ENCODE measurements around the gene HENMT1. TPM values are rescaled to one million over a fixed set of nuclear protein-coding genes. Genes with fewer than 3 reads are reported as not detected.
"Not testable (repeated sequence)": the region's sequence is repeated elsewhere in the genome, so short reads cannot be mapped to it uniquely, and the experiment has no call there.

Gene HENMT1
- total RNA-seq, 2 experiments from 2014 or later: 38.7 to 40.5 TPM

DNA sequence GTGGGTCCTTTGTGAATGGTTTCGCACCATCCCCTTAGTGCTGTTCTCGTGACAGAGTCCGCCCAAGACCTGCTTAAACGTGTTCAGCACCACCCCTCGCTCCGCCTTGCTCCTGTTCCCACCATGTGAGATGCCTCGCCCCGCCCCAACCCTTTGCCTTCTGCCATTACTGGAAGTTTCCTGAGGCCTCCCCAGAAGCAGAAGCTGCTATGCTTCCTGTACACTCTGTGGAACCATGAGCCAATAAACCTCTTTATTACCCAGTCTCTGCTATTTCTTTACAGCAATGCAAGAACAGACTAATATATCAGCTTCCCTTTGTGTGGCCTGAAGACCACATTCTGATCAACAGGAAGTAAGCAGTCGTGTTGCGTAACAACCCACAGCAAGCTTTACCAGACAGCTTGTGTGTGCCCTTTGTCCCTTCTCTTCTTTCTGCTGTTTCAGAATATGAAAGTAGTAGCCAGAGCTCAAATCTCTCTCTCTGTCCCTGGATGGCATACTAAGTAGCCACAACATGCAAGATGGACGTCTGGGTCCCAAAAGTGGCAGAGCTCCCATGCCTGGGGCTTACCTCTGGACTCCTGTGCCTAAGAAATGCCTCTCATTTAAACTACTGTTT lies 14.1 kb downstream of the HENMT1 start:
- ChIA-PET CTCF (interaction anchor here (0.7 to 6.3 kb wide), 14 partner anchors 10 to 465 kb away, joined by 3 to 160 read pairs (median 5); partner anchors contain the start of genes EEIG2, HENMT1, PRPF38B and SLC25A24), POLR2A (interaction anchor here (0.7 to 5.5 kb wide), 19 partner anchors 10 to 568 kb away, joined by 3 to 252 read pairs (median 4); partner anchors contain the start of genes CLCC1, EEIG2, GPSM2 and HENMT1)
- peaks cover 58% of the 10 kb centered on the region for H3K36me3 Mint-ChIP-seq (ENCODE audit: low read depth)
- H3K9me3 Mint-ChIP-seq (ENCODE audit: insufficient read depth): peaks cover 1% of the 10 kb centered on the region
- ATAC-seq: peak; percentile 78
- H3K4me1 Mint-ChIP-seq (ENCODE audit: low read depth): peaks cover 66% of the 10 kb centered on the region
- peak; percentile 95 for DNase-seq
- H3K27ac Mint-ChIP-seq: peak overlapping the region; percentile 98
- H3K4me3 Mint-ChIP-seq: peak overlapping the region; percentile 73
- H3K27me3 Mint-ChIP-seq (ENCODE audit: low read depth): no peaks in the 10 kb centered on the region

GRCh38 chr1:108646265-108646647 lies 14.6 kb downstream of the HENMT1 start:
- Mint-ChIP-seq H3K27me3 (ENCODE audit: low read depth) (no peaks in the 10 kb centered on the region), H3K27ac (peak overlapping the region; percentile 98), H3K4me1 (ENCODE audit: low read depth) (peaks cover 69% of the 10 kb centered on the region), H3K36me3 (ENCODE audit: low read depth) (peaks cover 57% of the 10 kb centered on the region), H3K9me3 (ENCODE audit: insufficient read depth) (no peaks in the 10 kb centered on the region), H3K4me3 (peak overlapping the region; percentile 73)
- POLR2A ChIA-PET: interaction anchor here (0.7 to 5.5 kb wide), 18 partner anchors 10 to 683 kb away, joined by 3 to 252 read pairs (median 5); partner anchors contain the start of genes CLCC1, EEIG2, HENMT1 and PRPF38B
- ATAC-seq: no peak
- DNase-seq: no peak
- CTCF ChIA-PET: interaction anchor here (0.7 to 6.3 kb wide), 11 partner anchors 10 to 465 kb away, joined by 3 to 160 read pairs (median 25); partner anchors contain the start of genes EEIG2, HENMT1, PRPF38B and SLC25A24

GRCh38 chr1:108645564-108646184 lies 15.2 kb downstream of the HENMT1 start:
- Mint-ChIP-seq H3K9me3 (ENCODE audit: insufficient read depth) (no peaks in the 10 kb centered on the region), H3K4me3 (peak overlapping the region; percentile 73), H3K36me3 (ENCODE audit: low read depth) (peaks cover 52% of the 10 kb centered on the region), H3K4me1 (ENCODE audit: low read depth) (peaks cover 70% of the 10 kb centered on the region), H3K27ac (peak overlapping the region; percentile 98), H3K27me3 (ENCODE audit: low read depth) (no peaks in the 10 kb centered on the region)
- ChIA-PET CTCF (interaction anchor here (2.3 to 6.3 kb wide), 10 partner anchors 15 to 445 kb away, joined by 6 to 160 read pairs (median 34); partner anchors contain the start of genes EEIG2, HENMT1, PRPF38B and SLC25A24), POLR2A (interaction anchor here (0.6 to 5.5 kb wide), 15 partner anchors 11 to 682 kb away, joined by 3 to 252 read pairs (median 7); partner anchors contain the start of genes EEIG2, HENMT1 and PRPF38B)
- DNase-seq (no peak), ATAC-seq (no peak)

DNA sequence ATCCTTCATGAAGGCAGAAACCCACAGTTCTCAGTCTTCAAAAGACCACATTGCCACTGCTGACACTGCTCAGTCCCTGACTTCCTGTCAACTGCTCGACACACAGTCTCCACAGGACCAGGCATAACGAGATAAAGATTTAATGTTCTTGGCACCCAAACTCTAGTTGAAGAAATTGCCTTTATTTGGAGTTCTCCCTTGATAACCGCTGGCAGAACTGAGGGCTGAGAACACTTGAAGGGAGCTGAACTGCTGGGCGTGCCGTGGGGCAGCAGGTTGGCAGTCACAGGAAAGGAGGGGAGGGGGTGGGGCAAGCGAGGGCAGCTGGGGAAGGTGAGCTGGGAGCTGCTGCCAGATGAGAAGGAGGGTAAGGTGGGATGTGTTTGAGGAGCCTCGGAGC lies 15.9 kb downstream of the HENMT1 start:
- Mint-ChIP-seq H3K27ac (peak overlapping the region; percentile 98), H3K9me3 (ENCODE audit: insufficient read depth) (peaks cover 3% of the 10 kb centered on the region), H3K4me1 (ENCODE audit: low read depth) (peaks cover 77% of the 10 kb centered on the region), H3K4me3 (peak overlapping the region; percentile 73), H3K27me3 (ENCODE audit: low read depth) (no peaks in the 10 kb centered on the region), H3K36me3 (ENCODE audit: low read depth) (peaks cover 52% of the 10 kb centered on the region)
- ChIA-PET POLR2A (interaction anchor here (0.6 to 5.5 kb wide), 8 partner anchors 17 to 134 kb away, joined by 3 to 252 read pairs (median 10); partner anchors contain the start of genes EEIG2, HENMT1 and PRPF38B), CTCF (interaction anchor here (0.8 to 6.3 kb wide), 19 partner anchors 13 to 863 kb away, joined by 3 to 160 read pairs (median 11); partner anchors contain the start of genes EEIG2, HENMT1, PRPF38B and SLC25A24)
- ATAC-seq (peak; percentile 60), DNase-seq (peak; percentile 73)

DNA sequence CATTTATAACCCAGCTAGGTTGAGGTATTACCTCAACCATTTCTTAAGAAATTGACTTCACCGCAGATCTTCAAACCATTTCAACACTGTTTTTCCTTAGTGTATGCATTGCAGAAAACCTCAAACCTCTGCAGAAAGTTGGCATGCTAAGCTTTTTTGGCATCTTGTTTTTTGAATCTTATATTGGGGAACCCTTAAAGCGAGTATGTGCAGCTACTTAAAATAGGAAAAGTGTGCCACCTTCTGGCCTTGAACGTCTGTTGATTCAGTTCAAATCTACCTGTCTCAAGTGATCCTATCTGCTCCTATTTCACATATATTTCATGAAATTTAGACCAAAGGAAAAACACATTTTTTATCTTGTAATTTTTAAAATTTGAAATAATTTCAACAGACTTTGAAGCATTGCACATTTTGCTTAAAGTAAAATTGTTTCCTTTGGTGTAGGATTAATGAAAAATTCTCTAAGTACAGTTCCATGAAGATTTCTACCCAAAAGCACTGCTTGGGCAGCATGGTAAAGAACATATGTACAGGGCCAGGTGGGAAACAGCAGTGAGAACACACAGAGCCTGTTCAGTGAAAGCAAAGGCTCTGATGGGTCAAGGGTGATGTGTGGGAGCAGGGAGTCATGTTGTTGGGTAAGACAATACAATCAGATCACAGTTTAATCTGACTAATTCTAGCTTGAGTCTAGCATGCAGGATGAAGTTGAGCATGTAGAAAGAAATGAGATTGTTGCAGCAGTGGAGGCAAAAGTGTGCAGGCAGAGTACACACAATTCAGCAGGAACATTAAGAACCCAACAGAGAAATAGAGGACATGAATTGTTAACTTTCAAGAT lies 17.2 kb downstream of the HENMT1 start:
- DNase-seq (peak; percentile 75), ATAC-seq (no peak)
- POLR2A ChIA-PET: interaction anchor here (1.1 to 5.5 kb wide), 6 partner anchors 18 to 83 kb away, joined by 3 to 252 read pairs (median 17); partner anchors contain the start of genes EEIG2, HENMT1 and PRPF38B
- CTCF ChIA-PET: interaction anchor here (0.7 to 6.3 kb wide), 35 partner anchors 11 to 861 kb away, joined by 3 to 160 read pairs (median 5); partner anchors contain the start of genes EEIG2, HENMT1, PRPF38B and SLC25A24
- Mint-ChIP-seq H3K36me3 (ENCODE audit: low read depth) (peaks cover 44% of the 10 kb centered on the region), H3K27me3 (ENCODE audit: low read depth) (no peaks in the 10 kb centered on the region), H3K27ac (peak overlapping the region; percentile 98), H3K9me3 (ENCODE audit: insufficient read depth) (peaks cover 3% of the 10 kb centered on the region), H3K4me1 (ENCODE audit: low read depth) (peaks cover 85% of the 10 kb centered on the region), H3K4me3 (no peak overlapping the region)

DNA sequence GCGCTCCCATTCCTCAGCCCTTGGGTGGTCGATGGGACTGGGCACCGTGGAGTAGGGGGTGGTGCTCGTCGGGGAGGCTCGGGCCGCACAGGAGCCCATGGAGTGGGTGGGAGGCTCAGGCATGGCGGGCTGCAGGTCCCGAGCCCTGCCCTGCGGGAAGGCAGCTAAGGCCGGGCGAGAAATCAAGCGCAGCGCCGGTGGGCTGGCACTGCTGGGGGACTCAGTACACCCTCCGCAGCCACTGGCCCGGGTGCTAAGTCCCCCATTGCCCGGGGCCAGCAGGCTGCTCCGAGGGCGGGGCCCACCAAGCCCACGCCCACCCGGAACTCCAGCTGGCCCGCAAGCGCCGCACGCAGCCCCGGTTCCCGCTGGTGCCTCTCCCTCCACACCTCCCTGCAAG lies 20.0 kb downstream of the HENMT1 start:
- H3K4me3 Mint-ChIP-seq; H3K9me3 Mint-ChIP-seq (ENCODE audit: insufficient read depth); H3K27ac Mint-ChIP-seq; DNase-seq; ATAC-seq; H3K27me3 Mint-ChIP-seq (ENCODE audit: low read depth): not testable (repeated sequence)
- POLR2A ChIA-PET: interaction anchor here (0.7 to 1.0 kb wide), 3 partner anchors 16 to 51 kb away, joined by 3 to 4 read pairs (median 3); partner anchors contain the start of gene HENMT1
- H3K4me1 Mint-ChIP-seq (ENCODE audit: low read depth): peaks cover 60% of the 10 kb centered on the region
- peaks cover 23% of the 10 kb centered on the region for H3K36me3 Mint-ChIP-seq (ENCODE audit: low read depth)
- CTCF ChIA-PET: interaction anchor here (1.0 to 1.4 kb wide), 4 partner anchors 51 to 81 kb away, joined by 3 to 7 read pairs (median 4); partner anchors contain the start of genes EEIG2 and PRPF38B

- ChIA-PET POLR2A (interaction anchor here (0.7 to 1.0 kb wide), 3 partner anchors 21 to 79 kb away, joined by 3 to 4 read pairs (median 3); partner anchors contain the start of gene HENMT1), CTCF (interaction anchor here (1.0 to 1.4 kb wide), 4 partner anchors 52 to 80 kb away, joined by 3 to 7 read pairs (median 4); partner anchors contain the start of genes EEIG2 and PRPF38B)
- H3K4me1 Mint-ChIP-seq (ENCODE audit: low read depth): peaks cover 51% of the 10 kb centered on the region
- H3K27me3 Mint-ChIP-seq (ENCODE audit: low read depth): no peaks in the 10 kb centered on the region
- no peak overlapping the region for H3K4me3 Mint-ChIP-seq
- H3K9me3 Mint-ChIP-seq (ENCODE audit: insufficient read depth): peaks cover 3% of the 10 kb centered on the region
- ATAC-seq (peak; percentile 35), DNase-seq (peak; percentile 59)
- H3K36me3 Mint-ChIP-seq (ENCODE audit: low read depth): peaks cover 19% of the 10 kb centered on the region
- peak overlapping the region; percentile 73 for H3K27ac Mint-ChIP-seq
These were observed 20.9 kb downstream of the HENMT1 start for GRCh38 chr1:108639899-108640560.

- peaks cover 3% of the 10 kb centered on the region for H3K9me3 Mint-ChIP-seq (ENCODE audit: insufficient read depth)
- peaks cover 22% of the 10 kb centered on the region for H3K4me1 Mint-ChIP-seq (ENCODE audit: low read depth)
- peaks cover 39% of the 10 kb centered on the region for H3K36me3 Mint-ChIP-seq (ENCODE audit: low read depth)
- H3K27me3 Mint-ChIP-seq (ENCODE audit: low read depth): no peaks in the 10 kb centered on the region
- no peak overlapping the region for H3K4me3 Mint-ChIP-seq
- ATAC-seq: no peak
- H3K27ac Mint-ChIP-seq: no peak overlapping the region
- ChIA-PET POLR2A (no interaction called here), CTCF (no interaction called here)
- DNase-seq: no peak
These were observed 24.0 kb downstream of the HENMT1 start for GRCh38 chr1:108636876-108637275.

- Mint-ChIP-seq H3K4me1 (ENCODE audit: low read depth) (peaks cover 7% of the 10 kb centered on the region), H3K36me3 (ENCODE audit: low read depth) (peaks cover 32% of the 10 kb centered on the region), H3K27me3 (ENCODE audit: low read depth) (no peaks in the 10 kb centered on the region), H3K9me3 (ENCODE audit: insufficient read depth) (no peaks in the 10 kb centered on the region), H3K4me3 (no peak overlapping the region), H3K27ac (no peak overlapping the region)
- no peak for ATAC-seq
- DNase-seq: no peak
- ChIA-PET CTCF (interaction anchor here (2.6 kb wide), 1 partner anchor 74 kb away, joined by 8 read pairs; the partner anchor contains the start of gene EEIG2), POLR2A (interaction anchor here (0.6 kb wide), 1 partner anchor 1189 kb away, joined by 3 read pairs; no protein-coding TSS in a partner anchor)
These were observed 26.4 kb downstream of the HENMT1 start for GRCh38 chr1:108634521-108634920.

DNA sequence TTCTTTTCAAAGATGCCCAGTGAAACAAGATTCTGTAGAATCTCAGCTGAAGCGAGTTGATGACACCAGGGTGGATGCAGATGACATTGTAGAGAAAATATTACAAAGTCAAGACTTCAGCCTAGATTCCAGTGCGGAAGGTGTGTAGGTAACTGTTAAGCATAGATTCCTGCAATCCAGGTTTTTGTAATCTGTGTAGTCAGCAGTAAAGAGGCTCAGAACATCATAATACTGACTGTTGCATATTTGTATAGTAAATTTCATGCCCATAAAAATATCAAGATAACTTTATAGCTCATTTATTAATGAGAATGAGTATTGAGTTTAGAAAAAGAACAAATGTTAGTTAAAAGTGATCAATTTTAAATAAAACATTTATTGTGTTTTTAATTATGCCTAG lies 32.2 kb downstream of the HENMT1 start:
- DNase-seq: no peak
- ATAC-seq: no peak
- no peak overlapping the region for H3K27ac Mint-ChIP-seq
- peaks cover 17% of the 10 kb centered on the region for H3K36me3 Mint-ChIP-seq (ENCODE audit: low read depth)
- H3K4me1 Mint-ChIP-seq (ENCODE audit: low read depth): no peaks in the 10 kb centered on the region
- no peaks in the 10 kb centered on the region for H3K9me3 Mint-ChIP-seq (ENCODE audit: insufficient read depth)
- H3K4me3 Mint-ChIP-seq: no peak overlapping the region
- POLR2A ChIA-PET: no interaction called here
- CTCF ChIA-PET: interaction anchor here (1.5 to 4.8 kb wide), 3 partner anchors 15 to 68 kb away, joined by 5 to 22 read pairs (median 5); partner anchors contain the start of gene EEIG2
- H3K27me3 Mint-ChIP-seq (ENCODE audit: low read depth): no peaks in the 10 kb centered on the region

All from activated CD8-positive, alpha-beta T cell treated with anti-CD3 and anti-CD28 coated beads, Interleukin-2, amount 10 ng/mL, durations not matched to agents 7 days and 5 days (primary cell).